HepG2 (cell line): ENCODE measurements around the gene PRSS38. TPM values are rescaled to one million over a fixed set of nuclear protein-coding genes. Genes with fewer than 3 reads are reported as not detected.

Source experiments
- ATAC-seq: fragments of 200-7000 bp; cut with Tn5 transposase; 3 replicates; pipeline ENCODE4 v1.9.1; 2020; ENCODE audit warnings: mild to moderate bottlenecking, moderate library complexity
- BruUV-seq: library from RNA; stranded (reverse); fragments of 400-500 nt; replicated peaks from 2 replicates; lab custom pipeline; 2021; lab: Mats Ljungman, UMichigan
- CTCF ChIA-PET: fragments of 300-600 bp; formaldehyde crosslinking; extraction: SDS; loops from one replicate; lab custom pipeline; 2021; ENCODE audit warnings: low total read pairs, inconsistent platforms, low intra/inter-chr PET ratio; lab: Yijun Ruan, JAX
- POLR2A ChIA-PET: fragments of 350-600 bp; sonication (Branson Sonifier 250); formaldehyde crosslinking; loops from one replicate; lab custom pipeline; 2020; ENCODE audit warnings: antibody characterized with exemption, inconsistent platforms; lab: Yijun Ruan, JAX
- DNase-seq: peaks from one replicate; pipeline ENCODE4 v3.0.0-alpha.2; 2015; ENCODE audit warnings: low spot score
- FAIRE-seq: peaks from 3 replicates; lab custom pipeline; 2011; peaks lifted over from hg19 to GRCh38; lab: Jason Lieb, UNC
- H2AFZ ChIP-seq: one replicate; pipeline ENCODE4 v1.6.1; 2011; ENCODE audit warnings: low read length, inconsistent platforms
- H3K27ac ChIP-seq: fragments of 300-600 bp; 3 replicates; pipeline ENCODE4 v1.8.0; 2011; ENCODE audit warnings: mixed run types, mild to moderate bottlenecking, mixed read lengths, low read length, inconsistent platforms; ENCODE audit not compliant: insufficient read depth; ENCODE audit errors: extremely low read length
- H3K27me3 ChIP-seq, 2 experiments: fragments of 200-600 bp in 1 of 2; 2 replicates in 1 of 2; 3 replicates in 1 of 2; pipeline versions ENCODE4 v1.6.0 to v1.8.0; 2011; ENCODE audit warnings: low read length in 2 of 2, mild to moderate bottlenecking in 2 of 2, moderate library complexity in 2 of 2, inconsistent platforms in 1 of 2; ENCODE audit not compliant: insufficient read depth in 2 of 2, control insufficient read depth in 1 of 2
- H3K36me3 ChIP-seq, 2 experiments: fragments of 200-600 bp in 1 of 2; replicated peaks in 1 of 2; 2 replicates in 1 of 2; 3 replicates in 1 of 2; pipeline versions ENCODE4 v1.5.1 to v1.8.0; 2011; ENCODE audit warnings: low read length in 2 of 2, inconsistent platforms in 1 of 2; ENCODE audit not compliant: insufficient read depth in 2 of 2, control insufficient read depth in 1 of 2
- H3K4me1 ChIP-seq: 2 replicates; pipeline ENCODE4 v1.5.1; 2012; ENCODE audit warnings: low read length, inconsistent platforms; ENCODE audit not compliant: insufficient read depth
- H3K4me2 ChIP-seq: 2 replicates; pipeline ENCODE4 v1.6.0; 2011; ENCODE audit warnings: low read depth, low read length, inconsistent platforms
- H3K4me3 ChIP-seq, 3 experiments: fragments of 200-600 bp in 1 of 3; sonication (generic), shearing (Covaris generic) in 1 of 3; replicated peaks in 1 of 3; 2 replicates each; pipeline ENCODE4 v1.5.1; 2011 to 2016; ENCODE audit warnings: low read length in 3 of 3, inconsistent platforms in 2 of 3, low read depth in 2 of 3, mild to moderate bottlenecking in 2 of 3, control low read depth in 1 of 3, mixed read lengths in 1 of 3; ENCODE audit not compliant: insufficient read depth in 1 of 3
- H3K79me2 ChIP-seq: one replicate; pipeline ENCODE4 v1.6.1; 2011; ENCODE audit warnings: low read length, inconsistent platforms; ENCODE audit not compliant: insufficient read depth
- H3K9ac ChIP-seq: 2 replicates; pipeline ENCODE4 v1.6.0; 2011; ENCODE audit warnings: mild to moderate bottlenecking, low read depth, low read length, inconsistent platforms; ENCODE audit not compliant: insufficient read depth
- H3K9me3 ChIP-seq: 2 replicates; pipeline ENCODE4 v1.5.1; 2012; ENCODE audit warnings: mild to moderate bottlenecking, low read length
- H4K20me1 ChIP-seq: 2 replicates; pipeline ENCODE4 v1.6.0; 2011; ENCODE audit warnings: inconsistent platforms, mild to moderate bottlenecking, low read length, moderate library complexity; ENCODE audit not compliant: insufficient read depth
- HMG20B ChIP-seq: conservative IDR thresholded peaks from 2 replicates; pipeline ENCODE4 v1.6.1; 2016; ENCODE audit warnings: missing genetic modification reagents, missing compliant biosample characterization
- KLF15 ChIP-seq: sonication (generic); formaldehyde crosslinking; IDR thresholded peaks from 2 replicates; pipeline ENCODE4 v1.8.1; 2023; ENCODE audit warnings: borderline replicate concordance, mild to moderate bottlenecking, inconsistent platforms, missing genetic modification reagents, mixed read lengths
- NCOA5 ChIP-seq: sonication (generic); formaldehyde crosslinking; IDR thresholded peaks from 2 replicates; pipeline ENCODE4 v1.4.0; 2020; ENCODE audit warnings: missing genetic modification reagents
- U2AF2 ChIP-seq: fragments of 200-400 bp; formaldehyde crosslinking; IDR thresholded peaks from 2 replicates; pipeline ENCODE4 v1.6.1; 2017; ENCODE audit warnings: low read depth, mild to moderate bottlenecking, low read length
- ZEB1 ChIP-seq: IDR thresholded peaks from 2 replicates; pipeline ENCODE4 v1.6.1; 2012; ENCODE audit warnings: mild to moderate bottlenecking, low read depth, inconsistent platforms; ENCODE audit not compliant: insufficient replicate concordance
- in situ Hi-C: cut with HindIII; loops from 2 replicates; pipeline ENCODE4 v1.10.0; 2017; ENCODE audit warnings: low pct_unique_long_range_greater_than_20kb; ENCODE audit not compliant: extremely low pct_ligation_motif_present
- intact Hi-C: fragments of 100-400 bp; cut with micrococcal nuclease; formaldehyde crosslinking; loops from one replicate; pipeline ENCODE4 v1.10.0; 2022; ENCODE audit not compliant: unreplicated experiment
- polyA plus RNA-seq, 8 experiments: library from polyadenylated mRNA; depleted of rRNA in 3 of 8; stranded (reverse) in 7 of 8; unstranded in 1 of 8; fragments of >200 nt; fragmentation: Illumina TruSeq in 4 of 8; extraction: Trizol in 4 of 8; gene quantifications; 2 replicates each; pipeline versions ENCODE4 v1.2.1 to v1.2.3, GENCODE V29; 2011 to 2016; ENCODE audit warnings: low read depth in 4 of 8, missing spikeins in 1 of 8, mixed read lengths in 1 of 8; ENCODE audit not compliant: insufficient read depth in 1 of 8
- total RNA-seq, 5 experiments: library from RNA; depleted of rRNA; stranded (reverse); fragments of >200 nt; fragmentation: Illumina TruSeq; extraction: Trizol; gene quantifications; 2 replicates each; pipeline ENCODE4 v1.2.3, GENCODE V29; 2016; ENCODE audit warnings: low read depth in 1 of 5
- TF ChIP-seq, protein P1 (sequence below): IDR thresholded peaks from 2 replicates; pipeline ENCODE4 v1.6.1; 2016; ENCODE audit warnings: missing biosample characterization, missing genetic modification reagents, low read depth
- TF ChIP-seq, protein P2 (sequence below): IDR thresholded peaks from 2 replicates; pipeline ENCODE4 v1.4.0; 2020; ENCODE audit warnings: mild to moderate bottlenecking, missing genetic modification reagents
- TF ChIP-seq, protein P3 (sequence below): sonication (generic); formaldehyde crosslinking; conservative IDR thresholded peaks from 2 replicates; pipeline ENCODE4 v1.4.0; 2020; ENCODE audit warnings: missing genetic modification reagents
- TF ChIP-seq, protein P4 (sequence below): IDR thresholded peaks from 2 replicates; pipeline ENCODE4 v1.6.1; 2018; ENCODE audit warnings: missing genetic modification reagents

The PRSS38 gene
- total and polyA plus RNA-seq, 2 of the 13 experiments (the other 11 are each of a cell fraction or from before 2014, with no cell fraction given), result not detected

GRCh38 chr1:227864882-227865281 lies 49.4 kb downstream of the PRSS38 start:
- Histone ChIP-seq H3K36me3 (no peaks in the 10 kb centered on the region), H3K9me3 (peaks cover 17% of the 10 kb centered on the region; the same call in 1 of the 2 replicates), H2AFZ (no peak overlapping the region), H3K4me3 (no peak overlapping the region), H3K79me2 (no peaks in the 10 kb centered on the region), H3K4me2 (no peak overlapping the region), H3K4me1 (no peaks in the 10 kb centered on the region), H4K20me1 (no peaks in the 10 kb centered on the region), H3K27me3 (peaks cover 0 to 10% of the 10 kb centered on the region in 2 experiments; a peak in 1 of 5 replicates), H3K27ac (no peak overlapping the region), H3K9ac (no peak overlapping the region)
- in situ Hi-C loops (no loop called here), intact Hi-C loops (no loop called here)
- no peak for TF ChIP-seq U2AF2
- TF ChIP-seq, protein P1, sequence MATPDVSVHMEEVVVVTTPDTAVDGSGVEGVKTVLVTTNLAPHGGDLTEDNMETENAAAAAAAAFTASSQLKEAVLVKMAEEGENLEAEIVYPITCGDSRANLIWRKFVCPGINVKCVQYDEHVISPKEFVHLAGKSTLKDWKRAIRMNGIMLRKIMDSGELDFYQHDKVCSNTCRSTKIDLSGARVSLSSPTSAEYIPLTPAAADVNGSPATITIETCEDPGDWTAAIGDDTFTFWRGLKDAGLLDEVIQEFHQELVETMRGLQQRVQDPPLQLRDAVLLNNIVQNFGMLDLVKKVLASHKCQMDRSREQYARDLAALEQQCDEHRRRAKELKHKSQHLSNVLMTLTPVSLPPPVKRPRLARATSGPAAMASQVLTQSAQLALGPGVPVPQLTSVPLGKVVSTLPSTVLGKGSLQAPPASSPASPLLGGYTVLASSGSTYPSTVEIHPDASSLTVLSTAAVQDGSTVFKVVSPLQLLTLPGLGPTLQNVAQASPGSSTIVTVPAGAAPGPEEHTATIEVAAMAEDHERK (CRISPR knock-in tag), result no peak
- no peak for TF ChIP-seq HMG20B
- TF ChIP-seq, protein P2, sequence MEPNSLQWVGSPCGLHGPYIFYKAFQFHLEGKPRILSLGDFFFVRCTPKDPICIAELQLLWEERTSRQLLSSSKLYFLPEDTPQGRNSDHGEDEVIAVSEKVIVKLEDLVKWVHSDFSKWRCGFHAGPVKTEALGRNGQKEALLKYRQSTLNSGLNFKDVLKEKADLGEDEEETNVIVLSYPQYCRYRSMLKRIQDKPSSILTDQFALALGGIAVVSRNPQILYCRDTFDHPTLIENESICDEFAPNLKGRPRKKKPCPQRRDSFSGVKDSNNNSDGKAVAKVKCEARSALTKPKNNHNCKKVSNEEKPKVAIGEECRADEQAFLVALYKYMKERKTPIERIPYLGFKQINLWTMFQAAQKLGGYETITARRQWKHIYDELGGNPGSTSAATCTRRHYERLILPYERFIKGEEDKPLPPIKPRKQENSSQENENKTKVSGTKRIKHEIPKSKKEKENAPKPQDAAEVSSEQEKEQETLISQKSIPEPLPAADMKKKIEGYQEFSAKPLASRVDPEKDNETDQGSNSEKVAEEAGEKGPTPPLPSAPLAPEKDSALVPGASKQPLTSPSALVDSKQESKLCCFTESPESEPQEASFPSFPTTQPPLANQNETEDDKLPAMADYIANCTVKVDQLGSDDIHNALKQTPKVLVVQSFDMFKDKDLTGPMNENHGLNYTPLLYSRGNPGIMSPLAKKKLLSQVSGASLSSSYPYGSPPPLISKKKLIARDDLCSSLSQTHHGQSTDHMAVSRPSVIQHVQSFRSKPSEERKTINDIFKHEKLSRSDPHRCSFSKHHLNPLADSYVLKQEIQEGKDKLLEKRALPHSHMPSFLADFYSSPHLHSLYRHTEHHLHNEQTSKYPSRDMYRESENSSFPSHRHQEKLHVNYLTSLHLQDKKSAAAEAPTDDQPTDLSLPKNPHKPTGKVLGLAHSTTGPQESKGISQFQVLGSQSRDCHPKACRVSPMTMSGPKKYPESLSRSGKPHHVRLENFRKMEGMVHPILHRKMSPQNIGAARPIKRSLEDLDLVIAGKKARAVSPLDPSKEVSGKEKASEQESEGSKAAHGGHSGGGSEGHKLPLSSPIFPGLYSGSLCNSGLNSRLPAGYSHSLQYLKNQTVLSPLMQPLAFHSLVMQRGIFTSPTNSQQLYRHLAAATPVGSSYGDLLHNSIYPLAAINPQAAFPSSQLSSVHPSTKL, result no peak
- TF ChIP-seq, protein P3, sequence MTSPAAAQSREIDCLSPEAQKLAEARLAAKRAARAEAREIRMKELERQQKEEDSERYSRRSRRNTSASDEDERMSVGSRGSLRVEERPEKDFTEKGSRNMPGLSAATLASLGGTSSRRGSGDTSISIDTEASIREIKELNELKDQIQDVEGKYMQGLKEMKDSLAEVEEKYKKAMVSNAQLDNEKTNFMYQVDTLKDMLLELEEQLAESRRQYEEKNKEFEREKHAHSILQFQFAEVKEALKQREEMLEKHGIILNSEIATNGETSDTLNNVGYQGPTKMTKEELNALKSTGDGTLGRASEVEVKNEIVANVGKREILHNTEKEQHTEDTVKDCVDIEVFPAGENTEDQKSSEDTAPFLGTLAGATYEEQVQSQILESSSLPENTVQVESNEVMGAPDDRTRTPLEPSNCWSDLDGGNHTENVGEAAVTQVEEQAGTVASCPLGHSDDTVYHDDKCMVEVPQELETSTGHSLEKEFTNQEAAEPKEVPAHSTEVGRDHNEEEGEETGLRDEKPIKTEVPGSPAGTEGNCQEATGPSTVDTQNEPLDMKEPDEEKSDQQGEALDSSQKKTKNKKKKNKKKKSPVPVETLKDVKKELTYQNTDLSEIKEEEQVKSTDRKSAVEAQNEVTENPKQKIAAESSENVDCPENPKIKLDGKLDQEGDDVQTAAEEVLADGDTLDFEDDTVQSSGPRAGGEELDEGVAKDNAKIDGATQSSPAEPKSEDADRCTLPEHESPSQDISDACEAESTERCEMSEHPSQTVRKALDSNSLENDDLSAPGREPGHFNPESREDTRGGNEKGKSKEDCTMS (CRISPR knock-in tag), result no peak
- TF ChIP-seq KLF15 (CRISPR knock-in tag), result no peak
- TF ChIP-seq ZEB1, result no peak
- TF ChIP-seq NCOA5 (CRISPR knock-in tag), result no peak
- TF ChIP-seq, protein P4, sequence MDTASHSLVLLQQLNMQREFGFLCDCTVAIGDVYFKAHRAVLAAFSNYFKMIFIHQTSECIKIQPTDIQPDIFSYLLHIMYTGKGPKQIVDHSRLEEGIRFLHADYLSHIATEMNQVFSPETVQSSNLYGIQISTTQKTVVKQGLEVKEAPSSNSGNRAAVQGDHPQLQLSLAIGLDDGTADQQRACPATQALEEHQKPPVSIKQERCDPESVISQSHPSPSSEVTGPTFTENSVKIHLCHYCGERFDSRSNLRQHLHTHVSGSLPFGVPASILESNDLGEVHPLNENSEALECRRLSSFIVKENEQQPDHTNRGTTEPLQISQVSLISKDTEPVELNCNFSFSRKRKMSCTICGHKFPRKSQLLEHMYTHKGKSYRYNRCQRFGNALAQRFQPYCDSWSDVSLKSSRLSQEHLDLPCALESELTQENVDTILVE (CRISPR knock-in tag), result no peak
- ATAC-seq, result no peak
- POLR2A ChIA-PET, result no interaction called here
- BruUV-seq, result no TSS peak
- FAIRE-seq, result no peak
- CTCF ChIA-PET, result no interaction called here
- no peak for DNase-seq
